HL-60 (cell line): ENCODE measurements around the gene GPR4.

Experiments used
- microRNA-seq: library from miRNA; unstranded; fragments of <30 nt; microRNA quantifications from one replicate; pipeline ENCODE4, GENCODE V29; 2018

GPR4 gene

Small RNA genes within 50 kb of the gene (microRNA-seq; reads per million reads assigned to microRNA genes)
- gene MIR330 = 374 reads per million, percentile 82 among the genes with 10 or more reads in this experiment
